Activated CD8-positive, alpha-beta T cell treated with anti-CD3 and anti-CD28 coated beads for 36 hours (primary cell): ENCODE measurements around the gene ARMC9. TPM values are rescaled to one million over a fixed set of nuclear protein-coding genes. Genes with fewer than 3 reads are reported as not detected.
"Not testable (repeated sequence)": the region's sequence is repeated elsewhere in the genome, so short reads cannot be mapped to it uniquely, and the experiment has no call there.

Source experiments
- ATAC-seq: fragments of 200-7000 bp; cut with Tn5 transposase; one replicate; pipeline ENCODE4 v1.10.0; 2021; ENCODE audit warnings: mild to moderate bottlenecking, moderate library complexity
- CTCF ChIA-PET: fragments of 350-600 bp; sonication (Branson Sonifier 250); formaldehyde crosslinking; loops from one replicate; lab custom pipeline; 2021; ENCODE audit warnings: antibody characterized with exemption; lab: Charles Lee
- POLR2A ChIA-PET: fragments of 350-600 bp; sonication (Branson Sonifier 250); formaldehyde crosslinking; loops from one replicate; lab custom pipeline; 2021; ENCODE audit warnings: antibody characterized with exemption; lab: Charles Lee
- DNase-seq: peaks from one replicate; pipeline ENCODE4 v3.0.0-alpha.2; 2020
- H3K27ac Mint-ChIP-seq: one replicate; pipeline ENCODE4 v1.8.0; 2021; ENCODE audit warnings: mild to moderate bottlenecking, mixed read lengths
- H3K27me3 Mint-ChIP-seq: one replicate; pipeline ENCODE4 v1.8.0; 2021; ENCODE audit warnings: mixed read lengths
- H3K36me3 Mint-ChIP-seq: one replicate; pipeline ENCODE4 v1.8.0; 2021; ENCODE audit warnings: low read depth, mixed read lengths
- H3K4me1 Mint-ChIP-seq: one replicate; pipeline ENCODE4 v1.8.0; 2021; ENCODE audit warnings: low read depth, mixed read lengths
- H3K4me3 Mint-ChIP-seq: one replicate; pipeline ENCODE4 v1.8.0; 2021; ENCODE audit warnings: mild to moderate bottlenecking, moderate library complexity, mixed read lengths
- H3K9me3 Mint-ChIP-seq: one replicate; pipeline ENCODE4 v1.8.0; 2021; ENCODE audit warnings: mixed read lengths
- intact Hi-C: fragments of 100-400 bp; cut with micrococcal nuclease; formaldehyde crosslinking; loops from one replicate; pipeline ENCODE4 v1.10.0; 2022
- total RNA-seq, 2 experiments: library from RNA; stranded (reverse); gene quantifications; one replicate each; pipeline ENCODE4 v1.2.3, GENCODE V29; 2021
- TF ChIP-seq, protein P1 (sequence below): fragments of 200-600 bp; IDR thresholded peaks from one replicate; pipeline ENCODE4 v1.8.0; 2022; ENCODE audit warnings: antibody characterized with exemption, mild to moderate bottlenecking

ARMC9 gene
- total RNA-seq, 2 experiments from 2014 or later = 2.0 to 2.2 TPM

DNA sequence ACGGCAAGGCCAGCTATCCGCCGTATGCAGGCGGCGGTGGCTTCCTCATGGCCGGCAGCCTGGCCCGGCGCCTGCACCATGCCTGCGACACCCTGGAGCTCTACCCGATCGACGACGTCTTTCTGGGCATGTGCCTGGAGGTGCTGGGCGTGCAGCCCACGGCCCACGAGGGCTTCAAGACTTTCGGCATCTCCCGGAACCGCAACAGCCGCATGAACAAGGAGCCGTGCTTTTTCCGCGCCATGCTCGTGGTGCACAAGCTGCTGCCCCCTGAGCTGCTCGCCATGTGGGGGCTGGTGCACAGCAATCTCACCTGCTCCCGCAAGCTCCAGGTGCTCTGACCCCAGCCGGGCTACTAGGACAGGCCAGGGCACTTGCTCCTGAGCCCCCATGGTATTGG lies 200.2 kb downstream of the ARMC9 start:
- DNase-seq (no peak), ATAC-seq (no peak)
- H3K36me3 Mint-ChIP-seq = no peaks in the 10 kb centered on the region
- no peak overlapping the region for H3K4me3 Mint-ChIP-seq
- TF ChIP-seq, protein P1, sequence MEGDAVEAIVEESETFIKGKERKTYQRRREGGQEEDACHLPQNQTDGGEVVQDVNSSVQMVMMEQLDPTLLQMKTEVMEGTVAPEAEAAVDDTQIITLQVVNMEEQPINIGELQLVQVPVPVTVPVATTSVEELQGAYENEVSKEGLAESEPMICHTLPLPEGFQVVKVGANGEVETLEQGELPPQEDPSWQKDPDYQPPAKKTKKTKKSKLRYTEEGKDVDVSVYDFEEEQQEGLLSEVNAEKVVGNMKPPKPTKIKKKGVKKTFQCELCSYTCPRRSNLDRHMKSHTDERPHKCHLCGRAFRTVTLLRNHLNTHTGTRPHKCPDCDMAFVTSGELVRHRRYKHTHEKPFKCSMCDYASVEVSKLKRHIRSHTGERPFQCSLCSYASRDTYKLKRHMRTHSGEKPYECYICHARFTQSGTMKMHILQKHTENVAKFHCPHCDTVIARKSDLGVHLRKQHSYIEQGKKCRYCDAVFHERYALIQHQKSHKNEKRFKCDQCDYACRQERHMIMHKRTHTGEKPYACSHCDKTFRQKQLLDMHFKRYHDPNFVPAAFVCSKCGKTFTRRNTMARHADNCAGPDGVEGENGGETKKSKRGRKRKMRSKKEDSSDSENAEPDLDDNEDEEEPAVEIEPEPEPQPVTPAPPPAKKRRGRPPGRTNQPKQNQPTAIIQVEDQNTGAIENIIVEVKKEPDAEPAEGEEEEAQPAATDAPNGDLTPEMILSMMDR = no peak
- ChIA-PET CTCF (interaction anchor here (1.0 kb wide), 1 partner anchor 172 kb away, joined by 3 read pairs; no protein-coding TSS in a partner anchor), POLR2A (no interaction called here)
- peaks cover 15% of the 10 kb centered on the region for H3K4me1 Mint-ChIP-seq
- H3K27me3 Mint-ChIP-seq = peaks cover 25% of the 10 kb centered on the region
- H3K9me3 Mint-ChIP-seq = no peaks in the 10 kb centered on the region
- H3K27ac Mint-ChIP-seq = no peak overlapping the region
- intact Hi-C loops = no loop called here

- TF ChIP-seq, protein P1 = no peak
- H3K27ac Mint-ChIP-seq = no peak overlapping the region
- peaks cover 10% of the 10 kb centered on the region for H3K4me1 Mint-ChIP-seq
- intact Hi-C loops = no loop called here
- H3K27me3 Mint-ChIP-seq = peaks cover 22% of the 10 kb centered on the region
- no peak for ATAC-seq
- no peaks in the 10 kb centered on the region for H3K9me3 Mint-ChIP-seq
- no peak for DNase-seq
- H3K36me3 Mint-ChIP-seq = no peaks in the 10 kb centered on the region
- no peak overlapping the region for H3K4me3 Mint-ChIP-seq
- POLR2A ChIA-PET = no interaction called here
- CTCF ChIA-PET = interaction anchor here (1.4 to 2.1 kb wide), 4 partner anchors 10 to 346 kb away, joined by 3 to 6 read pairs (median 4); no protein-coding TSS in a partner anchor
Observed at GRCh38 chr2:231399046-231399852, 200.8 kb downstream of the ARMC9 start.

DNA sequence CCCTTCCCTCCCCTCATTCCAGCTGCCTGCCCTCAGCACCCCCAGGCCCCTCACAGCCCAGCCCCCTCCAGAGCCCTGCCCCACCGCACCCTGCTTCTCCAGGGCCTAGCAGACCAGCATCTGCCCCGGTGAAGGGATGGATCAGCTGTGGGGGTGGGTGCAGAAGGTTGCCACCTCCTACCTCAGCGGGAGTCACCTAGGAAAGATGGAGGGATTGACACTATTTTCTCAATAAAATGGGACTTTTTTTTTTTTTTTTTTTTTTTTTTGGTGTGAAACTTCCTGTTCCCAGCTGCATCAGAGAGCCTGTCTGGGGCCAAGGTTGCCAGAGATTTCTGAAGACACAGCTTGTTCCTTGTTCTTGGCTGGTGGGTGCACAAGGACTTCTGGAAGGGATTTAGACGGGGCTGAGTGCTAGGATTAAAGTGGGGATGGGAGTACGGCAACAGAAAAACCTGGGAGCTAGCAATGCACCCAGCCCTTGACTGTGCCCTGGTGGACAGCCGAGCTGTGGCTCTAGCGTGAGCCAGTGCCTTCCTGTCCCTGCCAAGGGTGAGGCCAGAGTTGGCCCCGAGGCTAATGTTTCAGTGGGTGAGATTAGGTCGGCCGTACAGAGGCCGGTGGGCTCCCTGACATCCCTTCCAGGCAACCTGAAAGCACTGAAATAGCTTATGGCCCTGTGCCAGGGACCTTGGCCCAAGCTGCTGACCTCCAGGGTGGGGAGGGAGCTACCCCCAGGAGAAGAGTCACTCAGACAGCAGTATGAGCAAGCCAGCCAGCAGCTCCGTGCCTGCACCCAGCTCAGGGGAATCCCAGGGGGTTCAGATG lies 201.6 kb downstream of the ARMC9 start:
- intact Hi-C loops = no loop called here
- no peaks in the 10 kb centered on the region for H3K9me3 Mint-ChIP-seq
- ChIA-PET CTCF (interaction anchor here (0.6 to 2.1 kb wide), 7 partner anchors 9 to 347 kb away, joined by 3 to 6 read pairs (median 5); no protein-coding TSS in a partner anchor), POLR2A (no interaction called here)
- no peak for DNase-seq
- TF ChIP-seq, protein P1 = no peak
- H3K4me3 Mint-ChIP-seq = no peak overlapping the region
- no peaks in the 10 kb centered on the region for H3K36me3 Mint-ChIP-seq
- H3K4me1 Mint-ChIP-seq = peaks cover 7% of the 10 kb centered on the region
- ATAC-seq = no peak
- no peak overlapping the region for H3K27ac Mint-ChIP-seq
- H3K27me3 Mint-ChIP-seq = peaks cover 13% of the 10 kb centered on the region

- intact Hi-C loops, H3K9me3 Mint-ChIP-seq, H3K36me3 Mint-ChIP-seq, H3K27ac Mint-ChIP-seq, H3K4me3 Mint-ChIP-seq, DNase-seq, ATAC-seq, POLR2A ChIA-PET: not testable (repeated sequence)
- Mint-ChIP-seq H3K4me1 (peaks cover 12% of the 10 kb centered on the region), H3K27me3 (peaks cover 12% of the 10 kb centered on the region)
- CTCF ChIA-PET = interaction anchor here (1.2 to 2.1 kb wide), 6 partner anchors 8 to 348 kb away, joined by 3 to 6 read pairs (median 6); no protein-coding TSS in a partner anchor
Observed at GRCh38 chr2:231400681-231401080, 202.2 kb downstream of the ARMC9 start.

GRCh38 chr2:231401101-231401500 lies 202.7 kb downstream of the ARMC9 start:
- CTCF ChIA-PET = interaction anchor here (1.2 to 2.1 kb wide), 5 partner anchors 8 to 348 kb away, joined by 4 to 6 read pairs (median 6); no protein-coding TSS in a partner anchor
- POLR2A ChIA-PET, ATAC-seq, H3K27ac Mint-ChIP-seq, DNase-seq, H3K36me3 Mint-ChIP-seq, H3K4me3 Mint-ChIP-seq, H3K9me3 Mint-ChIP-seq, intact Hi-C loops: not testable (repeated sequence)
- Mint-ChIP-seq H3K27me3 (peaks cover 12% of the 10 kb centered on the region), H3K4me1 (peaks cover 16% of the 10 kb centered on the region)

GRCh38 chr2:231403421-231404182 lies 205.2 kb downstream of the ARMC9 start:
- intact Hi-C loops, H3K27me3 Mint-ChIP-seq, H3K36me3 Mint-ChIP-seq, H3K9me3 Mint-ChIP-seq, H3K27ac Mint-ChIP-seq, ATAC-seq, H3K4me3 Mint-ChIP-seq, DNase-seq: not testable (repeated sequence)
- ChIA-PET POLR2A (interaction anchor here (0.6 to 1.0 kb wide), 3 partner anchors 47 to 179 kb away, joined by 3 read pairs; no protein-coding TSS in a partner anchor), CTCF (interaction anchor here (1.1 to 1.4 kb wide), 2 partner anchors 21 to 299 kb away, joined by 3 read pairs; no protein-coding TSS in a partner anchor)
- H3K4me1 Mint-ChIP-seq = peaks cover 18% of the 10 kb centered on the region

GRCh38 chr2:231404183-231404578 lies 205.8 kb downstream of the ARMC9 start:
- DNase-seq, H3K9me3 Mint-ChIP-seq, intact Hi-C loops, H3K27ac Mint-ChIP-seq, H3K36me3 Mint-ChIP-seq, ATAC-seq, H3K4me3 Mint-ChIP-seq, H3K27me3 Mint-ChIP-seq: not testable (repeated sequence)
- ChIA-PET CTCF (interaction anchor here (0.6 to 1.4 kb wide), 2 partner anchors 21 to 300 kb away, joined by 3 read pairs; no protein-coding TSS in a partner anchor), POLR2A (interaction anchor here (0.6 to 1.4 kb wide), 3 partner anchors 46 to 209 kb away, joined by 3 read pairs; no protein-coding TSS in a partner anchor)
- H3K4me1 Mint-ChIP-seq = peaks cover 18% of the 10 kb centered on the region
